Muscle of arm (tissue), 12 donors: ENCODE measurements around the gene EGFL7. TPM values are rescaled to one million over a fixed set of nuclear protein-coding genes. Genes with fewer than 3 reads are reported as not detected.
"Not testable (repeated sequence)": the region's sequence is repeated elsewhere in the genome, so short reads cannot be mapped to it uniquely, and the experiment has no call there.

Source experiments
- DNase-seq: peaks from one replicate; pipeline ENCODE4 v3.0.0-alpha.2; 2013
- polyA plus RNA-seq, 12 donors: library from polyadenylated mRNA; unstranded; fragments of 120-200 nt; gene quantifications; one replicate each; pipeline ENCODE4 v1.2.1, GENCODE V29; 2013; ENCODE audit not compliant: insufficient read length in 12 of 12

Gene EGFL7
- polyA plus RNA-seq, 12 donors = 43.2 to 71.5 (median 49.6) TPM; not detected in 1

- no peak for DNase-seq
Measured at GRCh38 chr9:136696502-136696901, 33.8 kb downstream of the EGFL7 start.

GRCh38 chr9:136697146-136697820 is 34.6 kb downstream of the EGFL7 start:
- DNase-seq = no peak

- no peak for DNase-seq
Measured at GRCh38 chr9:136697821-136698526, 35.3 kb downstream of the EGFL7 start.

GRCh38 chr9:136698635-136699246 is 36.0 kb downstream of the EGFL7 start:
- DNase-seq = no peak

- no peak for DNase-seq
Measured at GRCh38 chr9:136700304-136700703, 37.6 kb downstream of the EGFL7 start.

- no peak for DNase-seq
Measured at GRCh38 chr9:136700959-136701667, 38.4 kb downstream of the EGFL7 start.

GRCh38 chr9:136701668-136702053 is 38.9 kb downstream of the EGFL7 start:
- DNase-seq = no peak

GRCh38 chr9:136703276-136703860 is 40.7 kb downstream of the EGFL7 start:
- DNase-seq = no peak

- not testable (repeated sequence) for DNase-seq
Measured at GRCh38 chr9:136704741-136705140, 42.0 kb downstream of the EGFL7 start.

- DNase-seq = no peak
Measured at GRCh38 chr9:136705564-136705963, 42.8 kb downstream of the EGFL7 start.

GRCh38 chr9:136707011-136707410 is 44.3 kb downstream of the EGFL7 start:
- DNase-seq = no peak

- DNase-seq = no peak
Measured at GRCh38 chr9:136707849-136708517, 45.3 kb downstream of the EGFL7 start.

- no peak for DNase-seq
Measured at GRCh38 chr9:136709454-136710109, 46.9 kb downstream of the EGFL7 start.

- no peak for DNase-seq
Measured at GRCh38 chr9:136710543-136710942, 47.8 kb downstream of the EGFL7 start.

- DNase-seq = not testable (repeated sequence)
Measured at GRCh38 chr9:136711219-136711648, 48.5 kb downstream of the EGFL7 start.

- DNase-seq = no peak
Measured at GRCh38 chr9:136711751-136712689, 49.3 kb downstream of the EGFL7 start, which contains the start of gene DIPK1B. TSS of gene DIPK1B (plus strand) at chr9:136712572. CDS start at chr9:136712666, 94 bp downstream.

GRCh38 chr9:136712690-136713544 is 50.2 kb downstream of the EGFL7 start:
- DNase-seq = no peak

GRCh38 chr9:136713550-136713949 is 50.8 kb downstream of the EGFL7 start:
- DNase-seq = no peak
